Lower leg skin (tissue), 4 donors: ENCODE data around the gene NCOA1. TPM values are rescaled to one million over a fixed set of nuclear protein-coding genes. Genes with fewer than 3 reads are reported as not detected.

Experiments
- DNase-seq, 2 donors: peaks; one replicate each; pipeline ENCODE4 v3.0.0-alpha.2; 2019; ENCODE audit warnings: low spot score in 2 of 2
- H3K4me3 ChIP-seq: fragments of 200-600 bp; sonication (generic); 2 replicates; pipeline ENCODE4 v1.5.1; 2017; ENCODE audit warnings: mild to moderate bottlenecking, low read depth; ENCODE audit not compliant: poor library complexity, severe bottlenecking
- CTCF ChIP-seq, 3 donors: fragments of 450-650 bp; IDR thresholded peaks; one replicate each; pipeline ENCODE4 v1.5.1; 2016; ENCODE audit warnings: antibody characterized with exemption in 3 of 3, mild to moderate bottlenecking in 3 of 3, moderate library complexity in 2 of 3
- POLR2A ChIP-seq, 2 donors: fragments of 450-650 bp; IDR thresholded peaks; one replicate each; pipeline ENCODE4 v1.6.1; 2016 to 2017; ENCODE audit warnings: antibody characterized with exemption in 2 of 2, mild to moderate bottlenecking in 1 of 2, moderate library complexity in 1 of 2
- WGBS, 2 donors: methylation state at CpG; one replicate each; pipeline ENCODE4 v1.1.5; 2018; 5-methylcytosine and 5-hydroxymethylcytosine counted together
- intact Hi-C: fragments of 100-400 bp; cut with DNase I; formaldehyde crosslinking; loops from one replicate; pipeline ENCODE4 v1.15.0; 2023; ENCODE audit warnings: low total_unique reads
- total RNA-seq, 4 donors: library from RNA; depleted of rRNA; stranded (reverse); fragments of >200 nt; gene quantifications; one replicate each; pipeline ENCODE4 v1.1.0, GENCODE V29; 2016

Gene NCOA1
- total RNA-seq, 4 donors from 2014 or later = 37.9 to 50.1 (median 45.0) TPM

- intact Hi-C loops = no loop called here
- H3K4me3 ChIP-seq = no peak overlapping the region
- TF ChIP-seq CTCF (IDR thresholded peaks at IDR 0.05) = no peak
- no peak for DNase-seq
- WGBS, 2 donors = 62 to 75% methylated on average over 2 of the region's 2 CpGs
Measured at GRCh38 chr2:24635181-24635580, 144.1 kb downstream of the NCOA1 start.

GRCh38 chr2:24638568-24638967 is 147.5 kb downstream of the NCOA1 start:
- no peak for DNase-seq
- TF ChIP-seq CTCF (IDR thresholded peaks at IDR 0.05) (no peak), POLR2A (IDR thresholded peaks at IDR 0.05) (no peak)
- intact Hi-C loops = no loop called here
- H3K4me3 ChIP-seq = no peak overlapping the region
- 89 to 95% methylated on average over 1 of the region's 1 CpG for whole genome bisulfite sequencing, 2 donors

GRCh38 chr2:24642351-24642750 is 151.3 kb downstream of the NCOA1 start:
- intact Hi-C loops = no loop called here
- 88 to 90% methylated on average over 1 of the region's 1 CpG for WGBS, 2 donors
- H3K4me3 ChIP-seq = no peak overlapping the region

GRCh38 chr2:24643051-24643450 is 152.0 kb downstream of the NCOA1 start:
- TF ChIP-seq POLR2A (IDR thresholded peaks at IDR 0.05) = no peak
- TF ChIP-seq CTCF (IDR thresholded peaks at IDR 0.05) = no peak
- intact Hi-C loops = no loop called here
- 87 to 94% methylated on average over 1 of the region's 1 CpG for WGBS, 2 donors
- no peak overlapping the region for H3K4me3 ChIP-seq
- DNase-seq = no peak

More at GRCh38 chr2:24642351-24642750, 151.3 kb downstream of the NCOA1 start:
- TF ChIP-seq POLR2A (IDR thresholded peaks at IDR 0.05) (no peak), CTCF (IDR thresholded peaks at IDR 0.05) (no peak)
- DNase-seq = no peak

GRCh38 chr2:24644032-24644431 is 153.0 kb downstream of the NCOA1 start:
- no peak overlapping the region for H3K4me3 ChIP-seq
- 96 to 97% methylated on average over 2 of the region's 2 CpGs for WGBS, 2 donors
- no peak for TF ChIP-seq CTCF (IDR thresholded peaks at IDR 0.05)
- TF ChIP-seq POLR2A (IDR thresholded peaks at IDR 0.05) = no peak
- intact Hi-C loops = no loop called here
- DNase-seq = no peak

- no peak for DNase-seq
- no peak overlapping the region for H3K4me3 ChIP-seq
- TF ChIP-seq CTCF (IDR thresholded peaks at IDR 0.05) (no peak), POLR2A (IDR thresholded peaks at IDR 0.05) (no peak)
- intact Hi-C loops = no loop called here
Measured at GRCh38 chr2:24650997-24651642, 160.1 kb downstream of the NCOA1 start.
